ENCODE measurements around the gene ADAMTS12. TPM values are rescaled to one million over a fixed set of nuclear protein-coding genes. Genes with fewer than 3 reads are reported as not detected.

Gene ADAMTS12
- total and polyA plus RNA-seq, 2 of the 8 experiments (the other 6 are each of a cell fraction or from before 2014, with no cell fraction given), result 6.4 to 12.8 TPM

- Histone ChIP-seq H4K20me1 (replicated peaks in 1 of 2; ENCODE audit: control insufficient read depth in 1 of 2, insufficient read depth in 2 of 2, low read length in 2 of 2) (no peaks in the 10 kb centered on the region), H2AK5ac (ENCODE audit: low read depth, low read length) (no peak overlapping the region), H3K36me3 (ENCODE audit: control insufficient read depth in 2 of 4, insufficient read depth in 4 of 4, low read length in 3 of 4) (no peaks in the 10 kb centered on the region), H4K91ac (replicated peaks; ENCODE audit: insufficient read length, low read length) (no peak overlapping the region), H3K4me1 (replicated peaks in 1 of 4; ENCODE audit: control insufficient read depth in 3 of 4, insufficient read depth in 4 of 4, low read length in 3 of 4) (peaks cover 6 to 12% (median 9%) of the 10 kb centered on the region in 4 experiments; a peak in 6 of 7 replicates), H3K79me2 (ENCODE audit: control insufficient read depth in 1 of 2, insufficient read depth in 2 of 2, low read length in 2 of 2) (no peaks in the 10 kb centered on the region), H3K9ac (replicated peaks in 1 of 4; ENCODE audit: extremely low read depth in 1 of 4, low read depth in 3 of 4, low read length in 3 of 4) (no peak overlapping the region), H4K8ac (ENCODE audit: extremely low read depth, insufficient read depth, low read length) (no peak overlapping the region), H2BK15ac (ENCODE audit: low read length) (no peak overlapping the region), H2BK20ac (ENCODE audit: low read length) (no peak overlapping the region), H3K56ac (replicated peaks; ENCODE audit: insufficient read length, low read depth, low read length) (no peak overlapping the region), H3K4me3 (ENCODE audit: extremely low read depth in 1 of 4, insufficient read depth in 2 of 4, low read depth in 3 of 4, low read length in 4 of 4) (peak overlapping the region in 1 of 4 experiments; percentile 0; a peak in 1 of 8 replicates), H3K27ac (ENCODE audit: low read depth, low read length) (no peak overlapping the region), H3K9me3 (ENCODE audit: insufficient read depth in 2 of 2, low read depth in 1 of 2, low read length in 1 of 2) (no peaks in the 10 kb centered on the region), H3K79me1 (ENCODE audit: low read depth, low read length) (no peaks in the 10 kb centered on the region), H3K27me3 (replicated peaks in 1 of 4; ENCODE audit: control insufficient read depth in 3 of 4, extremely low read depth in 1 of 4, insufficient read depth in 3 of 4, low read length in 3 of 4) (no peaks in the 10 kb centered on the region), H2AFZ (ENCODE audit: low read length) (no peak overlapping the region), H2BK120ac (replicated peaks; ENCODE audit: low read depth, low read length) (no peak overlapping the region), H2BK5ac (ENCODE audit: low read depth, low read length) (no peak overlapping the region), H3K4ac (replicated peaks; ENCODE audit: insufficient read length, low read depth, low read length) (no peak overlapping the region), H3K23ac (ENCODE audit: insufficient read length) (no peak overlapping the region), H4K5ac (ENCODE audit: insufficient read length, low read depth, low read length) (no peak overlapping the region), H3K23me2 (ENCODE audit: low read depth, low read length) (no peaks in the 10 kb centered on the region), H3K18ac (ENCODE audit: extremely low read depth, low read length) (no peak overlapping the region), H3K4me2 (ENCODE audit: insufficient read depth in 1 of 2, low read depth in 2 of 2, low read length in 2 of 2) (no peak overlapping the region), H2BK12ac (ENCODE audit: low read depth, low read length) (no peak overlapping the region), H3K14ac (ENCODE audit: insufficient read length) (no peak overlapping the region)
- ChIA-PET POLR2A (ENCODE audit: partially characterized antibody) (interaction anchor here (0.9 to 2.4 kb wide), 7 partner anchors 9 to 48 kb away, joined by 3 to 8 read pairs (median 6); partner anchors contain the start of gene TARS1), CTCF (ENCODE audit: partially characterized antibody) (interaction anchor here (0.7 to 2.4 kb wide), 7 partner anchors 9 to 1126 kb away, joined by 3 to 8 read pairs (median 4); no protein-coding TSS in a partner anchor)
- TF ChIP-seq ASH2L (IDR thresholded peaks at IDR 0.05; ENCODE audit: low read length) (no peak), YY1 (IDR thresholded peaks at IDR 0.05; ENCODE audit: low read depth, low read length) (no peak), TAF1 (IDR thresholded peaks at IDR 0.05; ENCODE audit: low read depth, low read length) (no peak), ATF3 (IDR thresholded peaks at IDR 0.05; ENCODE audit: insufficient read depth, low read depth, low read length) (no peak), BACH1 (IDR thresholded peaks at IDR 0.05; ENCODE audit: low read length) (no peak), GTF2F1 (IDR thresholded peaks at IDR 0.05; ENCODE audit: borderline replicate concordance, low read depth, low read length) (no peak), HDAC2 (IDR thresholded peaks at IDR 0.05; ENCODE audit: borderline replicate concordance in 1 of 2, low read depth in 2 of 2, low read length in 2 of 2) (no peak), POLR2A (IDR thresholded peaks at IDR 0.05; ENCODE audit: control extremely low read depth in 1 of 2, low read depth in 2 of 2, low read length in 2 of 2) (no peak), PHF8 (conservative IDR thresholded peaks at IDR 0.05; ENCODE audit: low read depth, low read length) (no peak), KDM5A (IDR thresholded peaks at IDR 0.05; ENCODE audit: low read length) (no peak), POLR2AphosphoS5 (IDR thresholded peaks at IDR 0.05; ENCODE audit: low read depth, low read length) (no peak), MAX (IDR thresholded peaks at IDR 0.05) (no peak), CHD1 (IDR thresholded peaks at IDR 0.05; ENCODE audit: low read depth, low read length) (no peak), RXRA (IDR thresholded peaks at IDR 0.05; ENCODE audit: insufficient read depth, low read depth, low read length) (no peak)
- 63% methylated on average over 6 of the region's 6 CpGs; no CpG with 5 or more reads in 1 of the 2 experiments for WGBS, 2 experiments (ENCODE audit: extremely low coverage in 1 of 2, insufficient coverage in 1 of 2, insufficient read length in 1 of 2, insufficient replicate concordance in 2 of 2, low coverage in 1 of 2, low lambda C conversion rate in 2 of 2, missing lambda C conversion rate in 1 of 2)
- DNase-seq (ENCODE audit: low read depth in 1 of 2, low spot score in 2 of 2) (no peak), FAIRE-seq (peak; percentile 83)
Measured at GRCh38 chr5:33489481-33490067, 402.2 kb downstream of the ADAMTS12 start.

Measured in H1 (cell line).